Measurements from ENCODE around the gene SPOUT1.

SPOUT1 gene

GRCh38 chr9:128828719-128829452 lies 708 bp downstream of the SPOUT1 start:
- DNase-seq (ENCODE audit: low read depth): no peak

GRCh38 chr9:128828267-128828666 lies 1.3 kb downstream of the SPOUT1 start:
- no peak for DNase-seq (ENCODE audit: low read depth)
- no peak for TF ChIP-seq CTCF (conservative IDR thresholded peaks at IDR 0.05; ENCODE audit: low read depth, low read length)
- no peak overlapping the region for H3K4me3 ChIP-seq (ENCODE audit: low read length)

More at GRCh38 chr9:128828719-128829452, 708 bp downstream of the SPOUT1 start:
- H3K4me3 ChIP-seq (ENCODE audit: low read length): peak overlapping the region; percentile 86
- TF ChIP-seq CTCF (conservative IDR thresholded peaks at IDR 0.05; ENCODE audit: low read depth, low read length): no peak

DNA sequence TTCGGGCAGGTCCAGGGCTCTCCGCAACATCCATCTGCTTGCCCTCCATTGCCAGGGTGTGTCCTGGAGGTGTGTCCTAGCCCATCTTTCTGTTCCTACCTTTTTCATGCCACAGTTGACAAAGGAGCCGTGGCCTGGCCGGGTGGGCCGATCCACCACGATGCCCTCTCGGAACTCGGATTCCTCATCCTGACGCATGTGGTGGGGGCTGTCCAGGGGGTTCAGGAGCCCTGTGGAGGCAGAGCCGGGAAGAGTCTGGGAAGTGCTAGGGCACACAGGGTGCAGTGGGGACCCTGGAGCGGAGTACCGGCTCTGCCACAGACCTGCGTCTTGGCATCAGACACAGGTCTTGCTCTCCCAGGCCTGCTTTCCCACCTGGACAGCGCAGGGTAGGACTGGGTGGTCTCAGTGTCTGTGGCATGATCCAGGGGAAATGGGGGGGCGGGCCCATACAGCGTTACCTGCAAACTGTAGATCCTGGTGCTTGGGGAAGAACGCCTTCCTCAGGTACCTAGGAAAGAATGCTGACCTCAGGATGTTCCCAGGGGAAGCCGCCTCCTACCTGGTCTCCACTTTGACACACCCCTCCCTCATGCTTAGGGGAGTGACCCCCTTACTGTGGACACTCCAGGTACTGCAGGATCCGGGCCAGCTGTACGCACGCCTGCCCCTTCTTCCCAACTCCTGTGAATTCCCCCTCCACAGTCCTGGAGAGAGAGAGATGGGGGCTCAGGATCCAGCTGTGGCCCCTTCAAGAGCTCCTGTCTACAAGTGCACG lies 3.5 kb downstream of the SPOUT1 start:
- H3K4me3 ChIP-seq (ENCODE audit: low read length): no peak overlapping the region
- no peak for DNase-seq (ENCODE audit: low read depth)
- TF ChIP-seq CTCF (conservative IDR thresholded peaks at IDR 0.05; ENCODE audit: low read depth, low read length): no peak

DNA sequence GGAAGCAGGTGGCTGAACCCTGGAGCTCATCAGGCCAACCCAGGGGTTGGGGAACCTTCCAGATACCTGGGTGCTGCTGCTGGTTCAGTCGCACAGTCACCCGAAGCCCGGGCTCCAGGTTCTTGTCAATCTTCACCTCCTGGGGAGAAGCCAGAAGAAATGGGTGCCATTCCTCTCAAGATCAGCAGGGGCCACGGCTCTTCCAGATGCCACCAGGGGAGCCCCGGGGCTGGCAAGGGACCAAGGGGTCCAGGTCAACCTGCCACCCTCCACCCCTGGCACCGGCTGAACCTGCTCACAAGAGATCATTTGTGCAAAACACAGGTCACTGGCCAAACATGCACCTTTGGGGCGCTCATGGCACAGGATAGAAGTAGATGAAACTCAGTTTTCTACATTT lies 4.7 kb downstream of the SPOUT1 start:
- no peak for DNase-seq (ENCODE audit: low read depth)
- TF ChIP-seq CTCF (conservative IDR thresholded peaks at IDR 0.05; ENCODE audit: low read depth, low read length): no peak
- H3K4me3 ChIP-seq (ENCODE audit: low read length): no peak overlapping the region

DNA sequence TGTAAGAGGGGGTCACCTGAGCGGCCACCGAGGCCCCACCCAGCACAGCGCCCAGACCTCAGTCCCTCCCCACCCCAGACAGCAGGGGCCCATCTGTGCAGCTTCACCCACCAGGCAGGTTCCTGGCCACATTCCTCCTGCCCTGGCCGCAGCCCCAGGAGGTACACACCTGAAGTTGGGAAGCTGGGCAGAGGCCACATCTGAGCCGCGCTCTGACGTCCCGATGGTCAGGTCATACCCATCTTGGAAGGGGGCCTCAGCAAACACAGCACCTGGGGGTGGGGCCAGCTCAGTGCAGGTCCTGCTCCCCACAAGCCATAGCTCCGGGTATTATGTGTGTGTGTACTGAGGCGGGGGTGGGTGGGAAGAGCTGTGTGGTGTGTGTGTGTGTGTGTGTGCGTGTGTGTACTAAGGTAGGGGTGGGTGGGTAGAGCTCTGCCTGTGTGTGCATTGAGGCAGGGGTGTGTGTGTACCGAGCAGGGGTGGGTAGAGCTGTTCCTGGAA lies 5.6 kb downstream of the SPOUT1 start:
- H3K4me3 ChIP-seq (ENCODE audit: low read length): no peak overlapping the region
- no peak for DNase-seq (ENCODE audit: low read depth)
- no peak for TF ChIP-seq CTCF (conservative IDR thresholded peaks at IDR 0.05; ENCODE audit: low read depth, low read length)

DNA sequence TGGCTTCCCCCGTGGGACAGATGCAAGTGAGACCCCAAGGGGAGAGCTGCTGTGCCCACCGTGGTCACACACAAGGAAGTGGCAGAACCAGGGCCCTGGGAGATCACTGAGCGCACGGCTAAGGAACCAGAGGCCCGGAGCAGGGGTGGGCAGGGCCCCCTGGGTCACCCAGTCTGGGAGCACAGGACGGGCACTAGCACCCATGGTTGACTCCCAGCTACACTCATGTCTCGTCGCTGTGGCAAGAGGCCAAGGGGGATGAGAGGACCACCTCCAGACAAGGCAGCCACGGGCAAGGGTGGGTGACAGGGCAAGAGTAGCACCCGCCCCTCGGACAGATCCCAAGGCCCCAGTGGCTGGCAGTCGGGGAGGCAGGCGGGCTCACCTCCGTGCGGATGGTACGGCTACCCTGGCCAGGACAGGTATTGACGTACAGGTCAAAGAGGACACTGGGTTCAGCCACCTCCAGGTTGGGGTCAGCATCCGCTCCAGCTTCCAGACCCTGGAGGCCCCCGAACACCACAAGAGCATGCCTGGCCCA lies 6.2 kb downstream of the SPOUT1 start:
- no peak for TF ChIP-seq CTCF (conservative IDR thresholded peaks at IDR 0.05; ENCODE audit: low read depth, low read length)
- no peak overlapping the region for H3K4me3 ChIP-seq (ENCODE audit: low read length)
- DNase-seq (ENCODE audit: low read depth): no peak
